HFFc6 (cell line): Measurements from ENCODE around the gene MOGAT1. TPM values are rescaled to one million over a fixed set of nuclear protein-coding genes. Genes with fewer than 3 reads are reported as not detected.
A peak's percentile ranks its signal among the peaks of the same experiment; 100 is the strongest.

Source experiments
- DNase-seq: peaks from one replicate; pipeline ENCODE4 v3.0.0-alpha.2; 2018
- H3K27ac Mint-ChIP-seq: 2 replicates; pipeline ENCODE4 v1.8.0; 2020; ENCODE audit warnings: mild to moderate bottlenecking, mixed read lengths
- H3K27me3 Mint-ChIP-seq: 2 replicates; pipeline ENCODE4 v1.8.0; 2021; ENCODE audit warnings: mild to moderate bottlenecking, moderate library complexity, mixed read lengths; ENCODE audit not compliant: insufficient read depth
- H3K36me3 Mint-ChIP-seq: 2 replicates; pipeline ENCODE4 v1.8.0; 2021; ENCODE audit warnings: low read depth, mixed read lengths
- H3K4me1 Mint-ChIP-seq: 2 replicates; pipeline ENCODE4 v1.8.0; 2020; ENCODE audit warnings: low read depth, mixed read lengths
- H3K4me3 Mint-ChIP-seq: 2 replicates; pipeline ENCODE4 v1.8.0; 2020; ENCODE audit warnings: mild to moderate bottlenecking, moderate library complexity, mixed read lengths
- H3K9me3 Mint-ChIP-seq: 2 replicates; pipeline ENCODE4 v1.8.0; 2020; ENCODE audit warnings: mild to moderate bottlenecking, mixed read lengths
- CTCF ChIP-seq: fragments of 200-600 bp; sonication (generic); IDR thresholded peaks from 2 replicates; pipeline ENCODE4 v1.5.0; 2021; ENCODE audit warnings: antibody characterized with exemption, mild to moderate bottlenecking
- total RNA-seq, 6 experiments: library from RNA; stranded (reverse); fragmentation: NEBNext Ultra II Directional; extraction: Animal tissue kit (Norgen Biotek cat#: 25700); gene quantifications; 2 replicates in 1 of 6; 3 replicates in 5 of 6; pipeline ENCODE4 v1.2.3, GENCODE V29; 2021

MOGAT1 gene
- total RNA-seq, 6 experiments from 2014 or later, result not detected

- DNase-seq, result no peak
- H3K9me3 Mint-ChIP-seq, result no peaks in the 10 kb centered on the region
- no peaks in the 10 kb centered on the region for H3K27me3 Mint-ChIP-seq
- H3K4me1 Mint-ChIP-seq, result peaks cover 43% of the 10 kb centered on the region
- peaks cover 15% of the 10 kb centered on the region for H3K36me3 Mint-ChIP-seq
- no peak; the same call in 1 of the 2 replicates for TF ChIP-seq CTCF
- peak overlapping the region; percentile 99 for H3K27ac Mint-ChIP-seq
- H3K4me3 Mint-ChIP-seq, result peak overlapping the region; percentile 100
These were observed 14.7 kb upstream of the MOGAT1 start for GRCh38 chr2:222656526-222657446.

GRCh38 chr2:222663479-222663878, 8.0 kb upstream of the MOGAT1 start:
- no peak for TF ChIP-seq CTCF
- no peaks in the 10 kb centered on the region for H3K4me1 Mint-ChIP-seq
- H3K36me3 Mint-ChIP-seq, result no peaks in the 10 kb centered on the region
- no peak overlapping the region for H3K27ac Mint-ChIP-seq
- peaks cover 19% of the 10 kb centered on the region for H3K27me3 Mint-ChIP-seq
- DNase-seq, result no peak
- no peaks in the 10 kb centered on the region for H3K9me3 Mint-ChIP-seq
- no peak overlapping the region for H3K4me3 Mint-ChIP-seq

GRCh38 chr2:222668494-222669154, 2.8 kb upstream of the MOGAT1 start:
- H3K9me3 Mint-ChIP-seq, result no peaks in the 10 kb centered on the region
- DNase-seq, result no peak
- peaks cover 49% of the 10 kb centered on the region for H3K27me3 Mint-ChIP-seq
- H3K4me3 Mint-ChIP-seq, result no peak overlapping the region
- H3K4me1 Mint-ChIP-seq, result peaks cover 8% of the 10 kb centered on the region
- TF ChIP-seq CTCF, result no peak
- no peaks in the 10 kb centered on the region; the same call in 1 of the 2 replicates for H3K36me3 Mint-ChIP-seq
- H3K27ac Mint-ChIP-seq, result no peak overlapping the region

DNA sequence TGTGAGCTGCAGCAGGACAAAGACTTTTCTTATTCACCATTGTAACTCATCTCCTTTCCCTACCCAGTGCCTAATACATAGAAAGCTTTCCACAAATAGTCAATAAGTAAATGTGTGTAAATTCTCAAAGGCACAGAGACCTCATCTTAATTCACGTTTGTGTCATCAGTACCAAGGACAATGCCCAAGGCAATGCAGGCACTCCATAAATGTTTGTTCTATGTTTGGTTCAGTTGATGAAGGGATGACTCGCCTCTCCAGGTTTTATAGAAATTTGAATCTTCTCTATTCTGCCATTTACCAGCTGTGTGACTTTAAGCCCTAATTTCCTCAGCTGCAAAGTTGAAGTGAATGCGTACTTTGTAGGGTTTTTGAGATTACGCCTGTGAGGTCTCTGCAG, 2.1 kb upstream of the MOGAT1 start:
- H3K4me1 Mint-ChIP-seq, result peaks cover 8% of the 10 kb centered on the region

More for the DNA sequence above, 2.1 kb upstream of the MOGAT1 start:
- H3K27me3 Mint-ChIP-seq, result peaks cover 52% of the 10 kb centered on the region
- no peaks in the 10 kb centered on the region for H3K9me3 Mint-ChIP-seq
- no peak overlapping the region for H3K4me3 Mint-ChIP-seq
- H3K36me3 Mint-ChIP-seq, result no peaks in the 10 kb centered on the region; the same call in 1 of the 2 replicates
- no peak for TF ChIP-seq CTCF
- DNase-seq, result peak; percentile 17
- no peak overlapping the region for H3K27ac Mint-ChIP-seq
